HG03159 (cell line): Measurements from ENCODE around the gene TLK1.
A peak's percentile ranks its signal among the peaks of the same experiment; 100 is the strongest.
"Not testable (repeated sequence)": the region's sequence is repeated elsewhere in the genome, so short reads cannot be mapped to it uniquely, and the experiment has no call there.

Experiments
- ATAC-seq: cut with Tn5 transposase; IDR thresholded peaks from one replicate; pipeline ENCODE4 v1.9.1; 2021; ENCODE audit warnings: mild to moderate bottlenecking, moderate library complexity; ENCODE audit not compliant: unreplicated experiment

TLK1 gene

DNA sequence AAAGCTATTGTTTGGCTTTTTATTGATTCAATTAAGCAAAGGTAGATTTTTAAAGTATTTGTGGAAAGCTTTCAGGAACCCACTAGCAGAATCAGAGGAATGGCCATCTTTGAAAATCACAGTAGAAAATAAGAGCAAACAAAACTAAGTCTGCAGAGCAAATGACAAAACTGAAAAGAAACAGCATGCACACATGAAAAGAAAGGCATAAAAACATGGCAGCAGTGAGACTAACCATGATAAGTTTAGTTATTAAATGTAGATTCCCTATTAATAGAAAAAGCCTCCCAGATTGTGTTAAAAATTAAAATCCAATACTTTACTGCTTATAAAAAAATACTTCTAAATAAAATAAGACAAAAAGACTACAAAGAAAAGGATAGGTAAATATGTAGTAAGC, 9.1 kb upstream of the TLK1 start:
- no peak for ATAC-seq

DNA sequence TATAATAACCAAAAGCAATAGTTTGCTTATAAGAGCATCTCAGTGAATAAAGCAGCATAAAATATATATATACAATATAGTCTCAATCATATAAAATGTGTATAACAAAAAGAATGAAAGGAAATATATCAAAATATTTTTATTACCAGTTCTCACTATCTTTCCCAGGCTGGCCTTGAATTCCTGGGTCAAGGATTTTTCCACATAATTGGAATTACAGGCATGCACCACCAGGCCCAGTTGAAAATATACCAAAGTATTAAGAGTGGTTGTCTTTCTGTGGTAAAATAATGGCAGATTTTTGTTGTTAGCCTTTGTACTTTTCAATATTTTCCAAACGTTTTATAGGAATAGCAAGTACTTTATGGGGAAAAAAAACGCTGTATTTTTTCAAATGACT, 8.6 kb upstream of the TLK1 start:
- ATAC-seq = no peak

DNA sequence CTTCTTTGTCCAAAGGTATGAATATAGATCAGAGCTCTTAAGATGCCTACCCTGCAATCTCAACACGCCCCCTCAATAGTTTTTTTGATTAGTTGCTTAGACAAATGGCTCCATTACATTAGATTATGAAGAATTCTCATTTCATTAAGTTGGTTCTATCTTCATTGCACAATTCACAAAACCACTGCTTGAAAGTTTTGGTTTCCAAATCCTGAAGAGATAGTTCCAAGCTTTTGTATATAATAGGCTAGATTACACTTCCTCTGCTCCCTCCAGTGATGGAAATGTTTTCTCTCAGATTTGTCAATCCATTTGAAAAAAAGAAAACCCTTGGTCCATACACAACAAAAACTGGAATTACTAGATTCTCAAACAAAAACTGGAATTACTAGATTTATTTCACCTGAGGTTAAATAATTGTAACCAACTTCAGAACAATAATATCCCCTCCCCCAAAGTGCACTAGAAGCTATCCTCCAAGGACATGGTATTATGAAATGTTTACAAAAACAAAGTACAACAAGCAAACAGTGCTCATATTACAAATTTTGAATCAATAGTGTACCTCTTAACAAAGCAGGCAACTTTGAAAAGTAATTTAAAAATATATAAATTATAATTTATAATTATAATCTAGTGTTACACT, 6.8 kb upstream of the TLK1 start:
- no peak for ATAC-seq

- no peak for ATAC-seq
Measured at GRCh38 chr2:171166328-171166983, 5.8 kb upstream of the TLK1 start.

GRCh38 chr2:171165967-171166327, 5.3 kb upstream of the TLK1 start:
- no peak for ATAC-seq

GRCh38 chr2:171163261-171163660, 2.6 kb upstream of the TLK1 start:
- ATAC-seq = no peak

DNA sequence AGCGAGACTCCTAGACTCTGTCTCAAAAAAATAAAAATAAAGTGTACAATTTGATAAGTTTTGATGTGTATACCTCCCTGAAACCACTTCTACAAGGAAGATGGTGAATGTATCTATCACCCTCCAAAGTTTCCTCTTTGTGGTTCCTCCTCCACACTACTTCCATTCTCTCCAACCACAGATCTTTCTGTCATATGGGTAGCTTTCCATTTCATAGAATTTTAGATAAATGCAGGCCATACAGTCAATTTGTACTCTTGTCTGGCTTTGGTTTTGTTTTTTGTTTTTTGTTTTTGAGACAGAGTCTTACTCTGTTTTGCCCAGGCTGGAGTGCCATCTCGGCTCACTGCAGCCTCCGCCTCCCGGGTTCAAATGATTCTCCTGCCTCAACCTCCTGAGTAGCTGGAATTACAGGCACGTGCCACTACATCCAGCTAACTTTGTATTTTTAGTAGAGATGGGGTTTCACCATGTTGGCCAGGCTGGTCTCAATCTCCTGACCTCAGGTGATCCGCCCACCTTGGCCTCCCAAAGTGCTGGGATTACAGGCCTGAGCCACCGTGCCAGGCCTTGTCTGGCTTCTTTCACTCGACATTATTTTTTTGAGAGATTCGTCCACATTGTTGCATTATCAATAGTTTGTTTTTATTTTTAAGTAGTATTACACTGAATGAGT, 2.0 kb upstream of the TLK1 start:
- ATAC-seq = not testable (repeated sequence)

DNA sequence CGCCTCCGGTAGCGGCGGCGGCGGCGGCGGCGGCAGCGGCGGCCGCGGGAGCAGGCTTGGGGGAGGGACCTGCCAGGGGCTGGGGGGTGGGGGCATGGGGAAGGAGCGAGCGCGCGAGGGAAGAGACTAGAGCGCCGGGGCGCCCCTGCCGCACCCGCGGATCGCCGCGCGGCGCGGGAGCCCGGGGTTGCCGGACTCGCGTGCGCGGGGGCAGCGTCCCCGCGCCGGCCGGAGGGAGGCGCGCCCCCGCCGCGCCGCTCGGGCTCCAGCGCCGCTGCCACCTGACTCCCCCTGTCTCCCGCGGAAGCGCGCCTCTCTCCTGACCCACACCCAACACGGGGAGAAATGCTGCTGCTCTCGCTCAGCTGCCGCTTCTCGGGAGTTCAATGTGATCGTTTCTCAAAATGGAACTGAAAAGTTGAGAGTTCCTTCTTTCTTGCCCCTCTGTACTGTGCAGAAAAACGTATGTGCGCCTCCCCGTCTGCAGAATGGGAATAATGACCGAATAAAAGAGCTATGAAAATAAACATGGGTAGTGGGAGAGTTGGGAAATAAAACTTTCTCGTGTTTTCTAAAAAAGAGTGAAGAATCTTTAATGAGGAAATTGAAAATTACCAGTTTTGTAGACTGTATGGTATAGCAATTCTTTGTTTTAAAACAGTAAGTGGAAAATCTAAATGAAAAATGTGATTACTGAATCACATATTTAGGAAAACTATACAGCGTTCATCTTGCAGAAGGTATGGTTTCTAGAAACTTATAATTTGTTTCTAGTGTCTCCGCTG, 455 bp upstream of the TLK1 start:
- ATAC-seq = peak; percentile 51

DNA sequence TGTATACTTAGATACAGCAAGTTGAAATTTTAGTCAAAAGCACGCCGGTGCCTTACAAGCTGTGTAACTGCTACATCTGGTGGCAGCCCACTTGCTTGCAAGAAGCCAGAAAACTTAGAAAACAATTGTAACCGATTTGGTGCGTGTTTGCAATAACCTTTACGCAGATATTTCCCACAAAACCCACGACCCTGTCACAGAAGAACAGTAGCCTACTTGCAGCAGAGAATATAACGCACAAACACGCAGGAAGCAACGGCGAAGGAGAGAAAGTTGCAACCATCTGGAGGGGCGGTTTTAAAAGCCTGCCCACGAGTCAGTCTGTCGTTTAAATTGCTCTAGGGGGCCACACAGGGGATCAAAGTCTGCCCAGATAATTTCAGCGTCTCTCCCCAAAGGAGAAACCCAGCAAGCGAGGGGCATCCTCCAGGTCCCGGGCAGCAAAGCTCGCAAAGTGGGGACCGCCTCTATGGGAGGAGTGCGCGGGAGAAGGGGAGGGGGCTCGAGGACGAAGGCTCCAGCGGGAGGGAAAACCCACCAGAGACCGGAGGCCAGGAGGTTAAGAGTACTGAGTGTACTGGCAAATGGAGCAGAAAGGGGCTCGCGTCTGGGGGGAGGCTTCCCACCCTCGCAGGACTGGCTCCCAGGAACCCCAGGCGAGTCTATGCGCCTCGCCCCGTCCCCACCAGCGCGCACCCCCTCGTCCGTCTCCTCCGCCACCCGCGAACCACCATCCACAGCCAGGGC, 1.1 kb downstream of the TLK1 start:
- ATAC-seq = peak; percentile 8

DNA sequence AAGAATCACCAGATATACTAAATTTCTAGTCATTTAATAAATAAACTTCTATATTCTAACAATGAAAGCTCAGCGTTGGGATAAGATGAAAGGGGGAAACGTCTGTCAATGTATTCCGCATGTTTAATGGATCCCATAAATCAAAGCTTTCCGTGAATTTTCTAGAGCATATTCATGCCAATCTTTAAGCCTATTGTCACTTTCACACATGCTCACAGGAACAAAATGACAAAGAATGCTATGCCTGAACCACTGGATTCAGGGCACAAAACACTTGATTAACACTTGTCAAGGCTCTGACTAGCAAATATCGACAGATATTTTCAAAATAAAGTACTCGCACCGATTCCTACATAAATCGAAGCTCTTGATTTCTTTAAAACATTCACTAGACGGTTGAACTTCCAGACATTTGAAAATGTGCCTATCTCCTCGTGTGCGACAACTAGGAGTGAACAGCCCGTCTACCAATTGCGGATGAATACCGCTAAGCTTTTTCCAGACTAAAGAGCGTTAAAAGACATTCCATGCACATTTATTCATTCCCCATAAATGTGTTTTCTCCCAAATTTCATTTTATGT, 1.8 kb downstream of the TLK1 start:
- no peak for ATAC-seq

- no peak for ATAC-seq
Measured at GRCh38 chr2:171158036-171158789, 2.5 kb downstream of the TLK1 start.

- ATAC-seq = no peak
Measured at GRCh38 chr2:171157109-171157500, 3.6 kb downstream of the TLK1 start.

- no peak for ATAC-seq
Measured at GRCh38 chr2:171154348-171154747, 6.3 kb downstream of the TLK1 start.

- ATAC-seq = no peak
Measured at GRCh38 chr2:171150694-171151285, 9.9 kb downstream of the TLK1 start.

- ATAC-seq = no peak
Measured at GRCh38 chr2:171149986-171150693, 10.6 kb downstream of the TLK1 start.

- ATAC-seq = no peak
Measured at GRCh38 chr2:171149171-171149938, 11.3 kb downstream of the TLK1 start.

GRCh38 chr2:171147081-171147480, 13.6 kb downstream of the TLK1 start:
- no peak for ATAC-seq

GRCh38 chr2:171146633-171147032, 14.1 kb downstream of the TLK1 start:
- ATAC-seq = no peak
